Measurements from ENCODE around the gene EBF4.

DNA sequence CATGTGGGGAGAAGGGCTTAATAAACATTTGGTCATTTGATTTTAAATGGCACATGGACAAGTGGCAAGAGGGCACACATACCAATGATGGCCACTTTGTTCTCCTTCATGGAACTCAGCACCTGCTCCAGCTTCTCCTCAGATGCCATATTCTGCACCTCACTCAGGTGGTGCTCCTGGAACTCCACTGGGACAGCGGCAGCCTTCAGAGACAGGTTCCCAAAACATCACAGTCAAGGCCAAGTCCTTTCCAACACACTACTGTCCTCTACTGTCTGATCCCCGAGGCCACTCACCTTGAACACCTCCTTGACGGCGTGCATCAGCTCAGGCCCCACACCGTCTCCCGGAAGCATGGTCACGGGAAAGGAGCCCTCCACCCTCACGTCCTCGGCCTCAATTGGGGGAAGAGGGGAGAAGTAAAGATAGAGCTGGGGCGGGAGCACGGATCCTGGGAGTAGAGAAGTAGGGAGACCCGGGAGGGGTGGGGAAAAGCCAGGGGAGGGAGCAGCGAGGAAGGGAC lies 29.2 kb upstream of the EBF4 start:
- TF ChIP-seq CREB1 (CRISPR knock-in tag; IDR thresholded peaks at IDR 0.05) (no peak), ZNF416 (CRISPR knock-in tag; IDR thresholded peaks at IDR 0.05) (no peak), ZNF671 (CRISPR knock-in tag; IDR thresholded peaks at IDR 0.05) (no peak), JUN (CRISPR knock-in tag; IDR thresholded peaks at IDR 0.05) (no peak), ZNF263 (CRISPR knock-in tag; IDR thresholded peaks at IDR 0.05; ENCODE audit: low read depth) (no peak), TEAD4 (CRISPR knock-in tag; IDR thresholded peaks at IDR 0.05) (no peak)
- TF ChIP-seq, protein P1, sequence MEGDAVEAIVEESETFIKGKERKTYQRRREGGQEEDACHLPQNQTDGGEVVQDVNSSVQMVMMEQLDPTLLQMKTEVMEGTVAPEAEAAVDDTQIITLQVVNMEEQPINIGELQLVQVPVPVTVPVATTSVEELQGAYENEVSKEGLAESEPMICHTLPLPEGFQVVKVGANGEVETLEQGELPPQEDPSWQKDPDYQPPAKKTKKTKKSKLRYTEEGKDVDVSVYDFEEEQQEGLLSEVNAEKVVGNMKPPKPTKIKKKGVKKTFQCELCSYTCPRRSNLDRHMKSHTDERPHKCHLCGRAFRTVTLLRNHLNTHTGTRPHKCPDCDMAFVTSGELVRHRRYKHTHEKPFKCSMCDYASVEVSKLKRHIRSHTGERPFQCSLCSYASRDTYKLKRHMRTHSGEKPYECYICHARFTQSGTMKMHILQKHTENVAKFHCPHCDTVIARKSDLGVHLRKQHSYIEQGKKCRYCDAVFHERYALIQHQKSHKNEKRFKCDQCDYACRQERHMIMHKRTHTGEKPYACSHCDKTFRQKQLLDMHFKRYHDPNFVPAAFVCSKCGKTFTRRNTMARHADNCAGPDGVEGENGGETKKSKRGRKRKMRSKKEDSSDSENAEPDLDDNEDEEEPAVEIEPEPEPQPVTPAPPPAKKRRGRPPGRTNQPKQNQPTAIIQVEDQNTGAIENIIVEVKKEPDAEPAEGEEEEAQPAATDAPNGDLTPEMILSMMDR (IDR thresholded peaks at IDR 0.05): no peak
- TF ChIP-seq, protein P2, sequence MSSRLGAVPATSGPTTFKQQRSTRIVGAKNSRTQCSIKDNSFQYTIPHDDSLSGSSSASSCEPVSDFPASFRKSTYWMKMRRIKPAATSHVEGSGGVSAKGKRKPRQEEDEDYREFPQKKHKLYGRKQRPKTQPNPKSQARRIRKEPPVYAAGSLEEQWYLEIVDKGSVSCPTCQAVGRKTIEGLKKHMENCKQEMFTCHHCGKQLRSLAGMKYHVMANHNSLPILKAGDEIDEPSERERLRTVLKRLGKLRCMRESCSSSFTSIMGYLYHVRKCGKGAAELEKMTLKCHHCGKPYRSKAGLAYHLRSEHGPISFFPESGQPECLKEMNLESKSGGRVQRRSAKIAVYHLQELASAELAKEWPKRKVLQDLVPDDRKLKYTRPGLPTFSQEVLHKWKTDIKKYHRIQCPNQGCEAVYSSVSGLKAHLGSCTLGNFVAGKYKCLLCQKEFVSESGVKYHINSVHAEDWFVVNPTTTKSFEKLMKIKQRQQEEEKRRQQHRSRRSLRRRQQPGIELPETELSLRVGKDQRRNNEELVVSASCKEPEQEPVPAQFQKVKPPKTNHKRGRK (CRISPR knock-in tag; IDR thresholded peaks at IDR 0.05; ENCODE audit: borderline replicate concordance): no peak
- TF ChIP-seq, protein P3, sequence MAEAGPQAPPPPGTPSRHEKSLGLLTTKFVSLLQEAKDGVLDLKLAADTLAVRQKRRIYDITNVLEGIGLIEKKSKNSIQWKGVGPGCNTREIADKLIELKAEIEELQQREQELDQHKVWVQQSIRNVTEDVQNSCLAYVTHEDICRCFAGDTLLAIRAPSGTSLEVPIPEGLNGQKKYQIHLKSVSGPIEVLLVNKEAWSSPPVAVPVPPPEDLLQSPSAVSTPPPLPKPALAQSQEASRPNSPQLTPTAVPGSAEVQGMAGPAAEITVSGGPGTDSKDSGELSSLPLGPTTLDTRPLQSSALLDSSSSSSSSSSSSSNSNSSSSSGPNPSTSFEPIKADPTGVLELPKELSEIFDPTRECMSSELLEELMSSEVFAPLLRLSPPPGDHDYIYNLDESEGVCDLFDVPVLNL (CRISPR knock-in tag; IDR thresholded peaks at IDR 0.05; ENCODE audit: borderline replicate concordance, low read depth): no peak; the same call in 1 of the 2 replicates
